ENCODE measurements around the gene RYR3.

Gene RYR3

GRCh38 chr15:33882921-33883320 lies 572.2 kb downstream of the RYR3 start:
- DNase-seq (ENCODE audit: low read depth): no peak

GRCh38 chr15:33888176-33888575 lies 577.4 kb downstream of the RYR3 start:
- DNase-seq (ENCODE audit: low read depth): no peak

- no peak for DNase-seq (ENCODE audit: low read depth)
Measured at GRCh38 chr15:33894193-33894592, 583.4 kb downstream of the RYR3 start.

GRCh38 chr15:33902043-33902442 lies 591.3 kb downstream of the RYR3 start:
- no peak for DNase-seq (ENCODE audit: low read depth)

GRCh38 chr15:33903661-33904060 lies 592.9 kb downstream of the RYR3 start:
- no peak for DNase-seq (ENCODE audit: low read depth)

- no peak for DNase-seq (ENCODE audit: low read depth)
Measured at GRCh38 chr15:33907326-33907725, 596.6 kb downstream of the RYR3 start.

- DNase-seq (ENCODE audit: low read depth): no peak
Measured at GRCh38 chr15:33908406-33908805, 597.6 kb downstream of the RYR3 start.

GRCh38 chr15:33910741-33911140 lies 600.0 kb downstream of the RYR3 start:
- no peak for DNase-seq (ENCODE audit: low read depth)

- DNase-seq (ENCODE audit: low read depth): no peak
Measured at GRCh38 chr15:33912326-33912725, 601.6 kb downstream of the RYR3 start.

- DNase-seq (ENCODE audit: low read depth): no peak
Measured at GRCh38 chr15:33913459-33913858, 602.7 kb downstream of the RYR3 start.
